Tongue (tissue), 2 donors: ENCODE data around the gene RPL32. TPM values are rescaled to one million over a fixed set of nuclear protein-coding genes. Genes with fewer than 3 reads are reported as not detected.
"Not testable (repeated sequence)": the region's sequence is repeated elsewhere in the genome, so short reads cannot be mapped to it uniquely, and the experiment has no call there.

Experiments used
- DNase-seq: peaks from one replicate; pipeline ENCODE4 v3.0.0-alpha.2; 2015
- total RNA-seq: library from RNA; depleted of rRNA; stranded (reverse); fragments of >200 nt; gene quantifications from one replicate; pipeline ENCODE4 v1.2.3, GENCODE V29; 2014

RPL32 gene
- total RNA-seq, 1 donor from 2014 or later = 1,539 TPM

- peak; percentile 94 for DNase-seq
Measured at GRCh38 chr3:12868039-12869034, 27.0 kb upstream of the RPL32 start.

GRCh38 chr3:12866836-12867235 lies 25.5 kb upstream of the RPL32 start:
- no peak for DNase-seq

GRCh38 chr3:12865271-12865670 lies 23.9 kb upstream of the RPL32 start:
- DNase-seq = no peak

- DNase-seq = no peak
Measured at GRCh38 chr3:12862387-12862786, 21.0 kb upstream of the RPL32 start.

GRCh38 chr3:12861611-12862010 lies 20.2 kb upstream of the RPL32 start:
- DNase-seq = no peak

- no peak for DNase-seq
Measured at GRCh38 chr3:12859840-12860239, 18.5 kb upstream of the RPL32 start.

- no peak for DNase-seq
Measured at GRCh38 chr3:12856626-12857025, 15.3 kb upstream of the RPL32 start.

- DNase-seq = no peak
Measured at GRCh38 chr3:12854565-12854964, 13.2 kb upstream of the RPL32 start.

GRCh38 chr3:12853847-12854246 lies 12.5 kb upstream of the RPL32 start:
- not testable (repeated sequence) for DNase-seq

- no peak for DNase-seq
Measured at GRCh38 chr3:12852201-12852600, 10.8 kb upstream of the RPL32 start.

GRCh38 chr3:12845811-12846210 lies 4.4 kb upstream of the RPL32 start:
- no peak for DNase-seq

- no peak for DNase-seq
Measured at GRCh38 chr3:12842469-12842868, 1.1 kb upstream of the RPL32 start.

GRCh38 chr3:12841970-12842328 lies 584 bp upstream of the RPL32 start:
- DNase-seq = no peak

GRCh38 chr3:12840591-12841148 lies 695 bp downstream of the RPL32 start:
- peak; percentile 56 for DNase-seq

GRCh38 chr3:12840148-12840547 lies 1.2 kb downstream of the RPL32 start:
- not testable (repeated sequence) for DNase-seq

GRCh38 chr3:12839156-12839946 lies 2.0 kb downstream of the RPL32 start:
- no peak for DNase-seq

- DNase-seq = no peak
Measured at GRCh38 chr3:12838179-12838965, 3.0 kb downstream of the RPL32 start.

- no peak for DNase-seq
Measured at GRCh38 chr3:12837295-12837986, 3.9 kb downstream of the RPL32 start.

GRCh38 chr3:12835052-12835665 lies 6.2 kb downstream of the RPL32 start:
- no peak for DNase-seq

GRCh38 chr3:12833222-12834161 lies 7.9 kb downstream of the RPL32 start:
- DNase-seq = no peak
